NCI-H2196 (cell line): ENCODE measurements around the gene RNF182.
"Not testable (repeated sequence)": the region's sequence is repeated elsewhere in the genome, so short reads cannot be mapped to it uniquely, and the experiment has no call there.

ENCODE experiments used
- DNase-seq: peaks from one replicate; lab custom pipeline; 2025; ENCODE audit not compliant: unreplicated experiment; lab: John Stamatoyannopoulos, UW

Gene RNF182

DNA sequence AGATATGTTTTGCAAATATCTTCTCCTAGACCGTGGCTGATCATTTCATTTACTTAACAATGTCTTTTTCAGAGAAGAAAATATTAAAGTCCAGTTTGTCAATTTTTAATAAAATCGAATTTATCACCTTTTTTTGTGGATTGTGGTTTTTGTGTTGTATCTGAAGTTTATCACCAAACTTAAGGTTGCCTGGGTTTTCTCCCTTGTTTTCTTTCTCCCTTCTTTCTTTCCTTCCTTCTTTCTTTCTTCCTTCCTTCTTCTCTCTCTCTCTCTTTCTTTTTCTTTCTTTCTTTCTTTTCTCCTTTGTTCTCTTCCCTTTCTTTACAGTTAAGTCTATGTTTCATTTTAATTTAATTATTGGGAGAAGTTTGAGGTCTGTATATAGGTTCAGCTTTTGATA lies 68.7 kb downstream of the RNF182 start:
- no peak for DNase-seq

DNA sequence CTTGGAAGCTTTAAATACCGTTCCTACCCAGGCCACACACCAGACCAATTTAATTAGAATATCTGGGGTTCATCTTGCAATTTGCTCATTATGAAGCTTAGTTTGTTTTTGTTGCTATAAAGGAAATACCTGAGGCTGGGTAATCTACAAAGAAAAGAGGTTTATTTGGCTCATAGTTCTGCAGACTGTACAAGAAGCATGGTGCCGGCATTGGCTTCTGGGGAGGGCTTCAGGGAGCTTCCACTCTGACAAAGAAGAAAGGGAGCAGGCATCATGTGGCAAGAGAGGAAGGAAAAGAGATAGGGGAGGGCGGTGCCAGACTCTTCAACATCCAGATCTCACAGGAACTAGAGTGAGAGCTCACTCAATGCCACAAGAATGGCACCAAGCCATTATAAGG lies 73.6 kb downstream of the RNF182 start:
- no peak for DNase-seq

DNA sequence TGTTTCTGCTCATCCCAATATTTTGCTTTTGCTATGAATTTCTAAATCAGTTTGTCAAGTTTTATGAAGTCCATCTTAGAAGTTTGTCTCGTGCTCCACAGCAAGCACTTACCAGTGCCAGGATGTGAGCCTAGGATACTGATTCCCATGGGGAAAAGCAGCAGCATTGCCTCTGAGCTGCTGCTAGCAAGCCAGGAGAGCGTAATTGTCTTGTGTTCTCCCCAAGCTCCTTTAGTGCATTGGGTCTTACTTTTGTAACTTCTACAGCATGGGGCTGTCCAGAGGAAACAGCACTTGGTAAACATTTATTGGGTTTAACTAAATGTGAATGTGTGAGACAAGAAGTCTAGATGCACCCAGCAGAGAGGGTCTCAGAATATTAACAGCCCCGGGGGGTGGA lies 76.1 kb downstream of the RNF182 start:
- no peak for DNase-seq

DNA sequence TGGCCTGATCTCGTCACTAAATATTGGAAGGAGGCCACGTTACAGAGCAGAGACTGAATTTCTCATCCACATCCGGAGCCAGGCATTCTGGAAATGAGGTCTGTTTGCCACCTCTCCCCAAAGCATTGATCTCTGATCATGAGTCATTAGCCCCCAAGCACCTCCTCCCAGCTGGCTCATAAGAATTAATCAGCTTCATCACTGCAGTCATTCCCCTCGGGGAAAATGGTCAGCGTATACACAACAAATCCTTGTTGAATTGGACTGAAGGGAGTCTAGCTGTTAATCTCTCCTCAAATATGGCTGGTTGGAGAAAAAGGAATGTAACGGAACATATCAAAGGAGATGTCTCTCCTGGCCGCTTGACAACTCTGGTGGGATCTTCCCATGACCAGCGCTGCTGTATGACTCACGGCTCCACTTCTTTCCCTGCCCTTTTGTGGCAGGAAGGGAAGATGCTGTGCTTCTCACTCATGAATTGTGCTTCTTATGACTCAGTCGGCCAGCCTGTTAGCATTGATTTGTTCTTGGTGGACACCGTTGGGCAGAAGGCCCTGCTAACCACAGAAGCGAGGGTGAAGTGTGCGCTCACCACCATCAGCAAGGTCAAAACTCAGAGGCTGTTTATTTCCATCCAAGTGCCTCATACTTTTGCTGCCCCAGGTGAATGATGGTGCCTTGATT lies 76.7 kb downstream of the RNF182 start:
- DNase-seq = no peak

GRCh38 chr6:14002176-14002947 lies 77.6 kb downstream of the RNF182 start:
- no peak for DNase-seq

DNA sequence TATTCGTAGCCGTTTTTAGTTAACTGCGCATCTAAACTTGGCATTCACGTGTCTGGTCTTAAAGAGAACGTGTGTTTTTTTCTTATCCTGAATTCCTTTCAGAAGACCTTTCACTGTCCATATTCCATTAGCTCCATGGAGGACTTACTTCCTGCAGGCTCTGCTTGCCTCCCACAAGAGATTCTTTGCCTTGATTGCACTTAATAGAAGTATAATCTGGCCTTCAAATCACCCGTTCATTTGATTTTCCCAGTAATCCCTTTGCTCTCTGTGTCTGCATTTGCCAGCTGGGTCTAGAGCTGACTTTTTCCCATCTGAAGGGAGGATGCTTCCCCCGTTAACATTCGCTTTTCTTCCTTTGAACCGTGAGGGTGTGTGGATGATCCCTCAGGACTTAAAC lies 79.5 kb downstream of the RNF182 start:
- no peak for DNase-seq

DNA sequence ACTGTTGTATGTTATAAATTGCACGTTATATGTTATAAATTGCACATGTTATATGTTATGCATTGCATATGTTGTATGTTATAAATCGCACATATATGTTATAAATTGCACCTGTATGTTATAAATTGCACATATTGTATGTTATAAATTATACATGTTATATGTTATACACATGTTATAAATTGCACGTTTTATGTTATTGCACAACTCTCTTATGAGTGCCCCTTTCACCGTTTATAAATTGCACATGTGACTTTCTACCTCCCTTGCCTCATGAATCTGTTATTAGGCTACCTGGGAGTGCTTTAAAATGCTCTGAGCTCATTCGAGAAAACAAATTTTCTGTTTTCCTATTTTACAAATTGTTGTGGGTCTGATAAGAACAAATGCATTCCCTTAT lies 84.1 kb downstream of the RNF182 start:
- no peak for DNase-seq

DNA sequence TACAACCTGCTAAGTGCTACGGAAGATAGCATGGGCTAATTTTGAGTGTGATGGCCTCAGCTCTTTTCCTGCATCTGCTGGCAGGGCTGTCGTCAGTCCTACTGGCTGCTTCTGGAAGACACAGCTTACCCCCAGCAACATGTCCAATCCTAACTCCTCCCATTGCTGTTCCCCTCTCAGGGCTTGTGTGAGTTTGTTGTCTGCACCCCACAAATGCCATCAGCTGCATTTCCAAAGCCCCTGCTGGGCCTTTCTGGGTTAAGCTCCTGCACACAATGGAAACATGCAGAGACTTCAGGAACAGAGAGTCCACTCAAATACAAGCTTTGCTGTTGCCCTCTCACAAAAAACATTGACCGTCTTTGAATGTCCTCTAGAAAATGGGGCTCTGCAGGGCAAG lies 84.7 kb downstream of the RNF182 start:
- DNase-seq = no peak

GRCh38 chr6:14010275-14010674 lies 85.5 kb downstream of the RNF182 start:
- peak; percentile 12 for DNase-seq

DNA sequence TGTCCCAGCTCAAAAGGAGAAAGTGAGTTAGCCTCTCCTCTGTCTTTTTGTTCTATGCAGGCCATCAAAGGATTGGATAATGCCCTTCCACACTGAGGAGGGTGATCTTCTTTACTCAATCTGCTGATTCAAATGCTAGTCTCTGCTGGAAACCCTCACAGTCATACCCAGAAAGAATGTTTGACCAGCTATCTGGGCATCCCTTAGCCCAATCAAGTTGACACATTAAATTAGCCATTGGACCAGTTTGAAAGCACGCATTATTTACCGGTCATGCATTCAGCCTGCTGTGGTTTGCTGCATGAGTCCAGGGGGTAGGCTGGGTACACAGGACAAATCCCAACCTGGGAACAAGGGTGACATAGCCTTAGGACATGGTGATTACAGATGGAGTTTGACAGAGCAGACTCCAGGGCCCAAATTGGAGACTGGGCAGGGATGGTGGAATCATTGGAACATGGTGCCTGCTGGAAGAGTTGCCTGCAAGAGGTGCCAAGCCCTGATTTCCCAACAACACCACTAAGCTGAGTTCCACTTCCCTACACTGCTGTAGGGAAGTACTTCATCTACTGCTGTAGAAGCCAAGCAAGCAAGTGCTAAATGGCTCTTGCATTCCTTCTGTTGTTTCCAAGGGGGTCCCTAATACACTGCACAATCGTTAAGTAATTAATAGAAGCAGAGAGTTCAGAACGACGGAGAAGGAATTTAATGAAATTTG lies 87.7 kb downstream of the RNF182 start:
- DNase-seq = no peak

DNA sequence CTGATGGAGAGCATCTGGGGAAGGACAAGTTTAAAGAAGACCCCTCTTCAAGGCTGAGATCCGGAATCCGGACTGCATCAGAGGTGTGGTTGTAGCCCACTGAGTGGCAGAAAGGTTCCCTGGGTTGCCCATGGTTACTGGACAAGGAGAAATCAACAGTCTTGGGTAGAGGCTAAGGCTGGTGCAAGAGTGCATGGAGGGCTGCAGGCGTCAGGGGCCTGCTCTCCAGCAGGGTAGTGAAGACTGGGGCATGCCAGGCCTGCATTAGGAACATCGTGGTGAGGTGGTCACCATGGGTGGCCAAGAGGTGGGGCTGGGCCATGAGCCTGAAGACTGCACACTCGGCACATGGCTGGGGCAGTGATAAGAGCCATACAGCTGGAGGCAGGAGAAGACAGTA lies 91.2 kb downstream of the RNF182 start:
- DNase-seq = no peak

DNA sequence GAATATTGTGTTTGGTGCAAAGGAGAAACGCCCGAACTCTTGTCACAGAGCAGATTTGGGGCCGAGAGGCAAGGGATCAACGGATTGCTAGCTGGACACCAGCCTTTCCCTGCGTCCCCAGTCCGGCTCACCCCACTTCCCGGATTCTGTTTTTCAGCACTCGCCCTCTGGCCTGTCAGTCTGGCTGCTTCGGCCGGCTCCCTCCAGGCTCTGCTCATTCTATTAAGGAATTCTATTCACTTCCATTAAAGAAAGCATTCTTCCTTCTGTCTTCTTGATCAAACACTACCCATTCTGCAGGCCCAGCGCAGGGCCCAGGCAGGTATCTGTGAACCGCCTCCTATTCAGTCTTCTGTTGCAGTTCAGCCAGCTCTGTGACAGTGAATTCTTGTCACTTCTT lies 91.7 kb downstream of the RNF182 start:
- no peak for DNase-seq

DNA sequence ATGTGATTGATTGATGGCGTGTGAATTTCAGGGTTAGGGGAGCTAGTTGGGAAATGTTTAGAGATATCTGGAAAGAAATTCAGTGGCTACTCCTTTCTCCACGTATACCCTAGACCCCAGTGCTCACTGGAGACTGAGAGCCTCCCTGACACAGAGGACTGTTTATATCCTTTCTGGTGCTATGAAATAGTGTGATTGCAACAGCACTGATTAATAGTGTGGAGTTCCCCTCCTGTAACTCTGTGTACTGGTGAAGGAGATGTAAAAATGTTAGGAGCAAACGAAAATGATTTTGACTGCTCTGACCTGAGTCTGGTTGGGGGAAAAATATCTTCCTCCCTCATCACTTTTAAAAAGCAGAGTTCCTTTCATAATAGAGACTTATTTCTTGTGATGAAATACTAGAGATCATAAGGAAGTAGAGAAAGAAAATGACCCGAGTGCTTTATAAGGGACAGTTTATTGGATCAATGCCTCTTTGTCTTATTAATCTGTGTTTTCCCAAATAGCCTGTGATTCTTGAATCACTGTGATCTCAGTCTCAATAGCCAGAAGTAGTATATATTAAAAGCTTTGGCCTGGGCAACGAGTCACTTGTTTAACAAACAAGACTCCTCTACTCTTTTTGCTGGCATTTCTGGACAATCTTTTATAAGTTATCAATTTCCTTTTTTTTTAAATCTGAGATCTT lies 92.3 kb downstream of the RNF182 start:
- no peak for DNase-seq

GRCh38 chr6:14017626-14018475 lies 93.1 kb downstream of the RNF182 start:
- no peak for DNase-seq

GRCh38 chr6:14018559-14018958 lies 93.8 kb downstream of the RNF182 start:
- DNase-seq = not testable (repeated sequence)

- DNase-seq = no peak
Measured at GRCh38 chr6:14020551-14020950, 95.8 kb downstream of the RNF182 start.

DNA sequence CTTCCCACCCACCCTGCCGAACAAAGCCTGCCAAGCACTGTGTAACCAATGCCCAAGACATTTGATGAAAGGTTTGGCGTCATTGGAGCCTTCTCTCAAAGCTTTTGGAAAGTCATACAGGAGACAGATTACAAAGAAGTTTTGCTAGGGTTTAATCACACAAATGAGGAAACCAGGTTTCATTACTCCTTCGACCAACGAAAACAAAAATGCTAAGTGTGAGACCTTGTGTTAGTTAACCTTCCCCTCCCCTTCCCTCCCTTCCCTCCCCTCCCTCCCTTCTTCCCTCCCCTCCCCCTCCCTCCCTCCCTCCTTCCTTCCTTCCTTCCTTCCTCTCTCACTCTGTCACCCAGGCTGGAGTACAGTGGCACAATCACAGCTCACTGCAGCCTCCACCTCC lies 96.7 kb downstream of the RNF182 start:
- no peak for DNase-seq

DNA sequence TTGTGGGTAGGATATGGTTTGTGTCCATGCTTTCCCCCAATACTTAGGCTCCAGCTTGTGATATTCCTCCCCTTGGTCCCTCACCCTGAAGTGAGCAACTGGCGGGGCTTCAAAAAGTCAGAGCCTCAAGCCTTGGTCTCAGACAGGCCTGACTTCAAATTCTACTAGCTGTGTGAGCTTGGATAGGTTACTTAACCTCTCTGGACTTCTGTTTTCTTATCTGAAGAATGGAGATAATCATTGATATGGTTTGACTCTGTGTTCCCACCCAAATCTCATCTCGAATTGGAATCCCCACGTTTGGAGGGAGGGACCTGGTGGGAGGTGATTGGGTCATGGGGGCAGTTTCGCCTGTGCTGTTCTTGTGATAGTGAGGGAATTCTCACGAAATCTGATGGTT lies 97.9 kb downstream of the RNF182 start:
- DNase-seq = no peak

DNA sequence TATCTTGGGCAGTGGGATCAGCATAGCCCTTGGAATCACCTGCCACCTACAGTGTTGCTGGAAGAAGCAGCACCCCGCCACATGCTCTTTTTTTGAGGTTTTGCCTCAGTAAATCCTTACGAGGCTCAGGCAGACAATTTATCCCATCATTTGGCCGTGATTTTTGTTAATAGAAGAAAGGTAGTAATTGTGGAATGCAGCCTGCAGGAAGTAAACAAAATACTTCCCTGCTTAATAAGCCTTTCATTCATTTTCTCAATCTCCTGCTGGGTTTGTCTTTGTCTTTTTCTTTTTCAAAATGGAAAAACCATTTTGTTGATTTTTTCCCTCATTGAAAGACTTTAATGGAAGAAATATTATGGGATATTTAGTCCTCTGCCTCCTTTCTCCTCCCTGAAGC lies 99.1 kb downstream of the RNF182 start:
- no peak for DNase-seq

- DNase-seq = no peak
Measured at GRCh38 chr6:14025160-14025559, 100.4 kb downstream of the RNF182 start.
